ENCODE measurements around the gene CFTR.

DNA sequence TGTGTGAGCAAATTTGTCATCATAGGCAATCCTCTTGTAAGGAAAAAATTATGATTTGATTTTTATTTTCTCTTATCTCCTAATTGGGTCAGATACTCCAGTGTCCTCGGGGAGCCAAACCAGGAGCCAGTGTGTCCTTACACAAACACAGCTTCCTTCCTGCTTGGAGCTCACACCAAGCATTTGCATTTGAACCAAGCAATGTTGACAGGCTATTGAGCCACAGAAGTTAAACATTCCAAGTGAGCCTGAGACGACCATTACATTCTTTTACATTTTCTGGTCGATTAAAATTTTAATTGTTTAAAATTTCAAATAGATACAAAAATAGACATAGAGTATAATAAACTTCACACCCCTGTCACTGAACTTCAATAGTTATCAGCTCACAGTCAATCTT is 194.8 kb downstream of the CFTR start:
- no peak for TF ChIP-seq EZH2 (IDR thresholded peaks at IDR 0.05; ENCODE audit: low read depth)
- TF ChIP-seq, protein P1, sequence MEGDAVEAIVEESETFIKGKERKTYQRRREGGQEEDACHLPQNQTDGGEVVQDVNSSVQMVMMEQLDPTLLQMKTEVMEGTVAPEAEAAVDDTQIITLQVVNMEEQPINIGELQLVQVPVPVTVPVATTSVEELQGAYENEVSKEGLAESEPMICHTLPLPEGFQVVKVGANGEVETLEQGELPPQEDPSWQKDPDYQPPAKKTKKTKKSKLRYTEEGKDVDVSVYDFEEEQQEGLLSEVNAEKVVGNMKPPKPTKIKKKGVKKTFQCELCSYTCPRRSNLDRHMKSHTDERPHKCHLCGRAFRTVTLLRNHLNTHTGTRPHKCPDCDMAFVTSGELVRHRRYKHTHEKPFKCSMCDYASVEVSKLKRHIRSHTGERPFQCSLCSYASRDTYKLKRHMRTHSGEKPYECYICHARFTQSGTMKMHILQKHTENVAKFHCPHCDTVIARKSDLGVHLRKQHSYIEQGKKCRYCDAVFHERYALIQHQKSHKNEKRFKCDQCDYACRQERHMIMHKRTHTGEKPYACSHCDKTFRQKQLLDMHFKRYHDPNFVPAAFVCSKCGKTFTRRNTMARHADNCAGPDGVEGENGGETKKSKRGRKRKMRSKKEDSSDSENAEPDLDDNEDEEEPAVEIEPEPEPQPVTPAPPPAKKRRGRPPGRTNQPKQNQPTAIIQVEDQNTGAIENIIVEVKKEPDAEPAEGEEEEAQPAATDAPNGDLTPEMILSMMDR (conservative IDR thresholded peaks at IDR 0.05): no peak

All from PC-9 (cell line).